CD1c-positive myeloid dendritic cell (primary cell): ENCODE data around the gene ZNF646.

Source experiments
- DNase-seq: peaks from one replicate; pipeline ENCODE4 v3.0.0-alpha.2; 2016; ENCODE audit errors: extremely low spot score

ZNF646 gene

GRCh38 chr16:31073970-31074813 is at the start of gene ZNF646, which contains the start of gene ZNF668:
Gene ZNF646, plus strand, starts transcription at chr16:31074422. Its CDS starts 1,903 bp downstream, at chr16:31076325.
Gene ZNF668, minus strand, starts transcription at chr16:31074240. Its CDS starts 9,781 bp downstream, at chr16:31064459.
- peak; percentile 100 for DNase-seq

DNA sequence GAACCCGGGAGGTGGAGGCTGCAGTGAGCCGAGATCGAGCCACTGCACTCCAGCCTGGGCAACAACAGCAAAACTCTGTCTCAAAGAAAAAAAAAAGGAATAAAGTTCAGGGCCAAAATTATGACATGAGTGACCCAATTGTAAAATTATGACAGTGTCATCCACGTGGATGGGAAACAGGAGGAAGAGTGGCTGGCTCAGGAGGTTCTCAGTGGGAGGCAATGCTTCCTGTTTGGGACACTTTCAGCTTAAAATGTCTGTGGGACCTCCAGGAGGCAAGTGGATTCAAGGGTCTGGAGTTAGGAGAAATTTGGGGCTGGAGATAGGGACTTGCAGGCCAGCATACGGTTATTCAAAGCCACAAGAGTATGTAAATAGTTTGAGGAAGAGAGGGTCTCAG is 48.9 kb upstream of the ZNF646 start:
- DNase-seq, result peak; percentile 85

- no peak for DNase-seq
Observed at GRCh38 chr16:31029272-31029671, 45.0 kb upstream of the ZNF646 start.

GRCh38 chr16:31031276-31031675 is 42.9 kb upstream of the ZNF646 start:
- no peak for DNase-seq

GRCh38 chr16:31032736-31033708 is 41.2 kb upstream of the ZNF646 start, which contains the start of gene STX4:
Gene STX4, plus strand, starts transcription at chr16:31033558. Its CDS starts 248 bp downstream, at chr16:31033806.
- peak; percentile 100 for DNase-seq

GRCh38 chr16:31033709-31034492 is 40.3 kb upstream of the ZNF646 start:
- peak; percentile 91 for DNase-seq

DNA sequence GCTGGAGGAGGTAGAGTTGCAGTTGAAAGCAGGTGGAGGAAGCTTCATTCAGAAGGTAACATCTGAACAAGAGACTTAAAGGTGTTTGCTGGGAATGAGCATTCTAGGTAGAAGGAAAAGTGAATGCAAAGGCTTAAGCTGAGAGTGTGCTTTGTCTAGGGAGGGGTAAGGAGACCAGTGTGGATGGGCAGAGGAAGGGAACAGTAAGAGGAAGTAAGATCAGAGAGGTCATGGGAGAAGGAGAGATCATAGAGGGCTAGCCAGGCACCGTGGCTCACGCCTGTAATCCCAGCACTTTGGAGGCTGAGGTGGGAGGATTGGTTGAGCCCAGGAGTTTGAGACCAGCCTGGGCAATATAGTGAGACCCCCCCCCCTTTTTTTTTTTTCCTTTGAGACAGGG is 37.5 kb upstream of the ZNF646 start:
- peak; percentile 33 for DNase-seq

DNA sequence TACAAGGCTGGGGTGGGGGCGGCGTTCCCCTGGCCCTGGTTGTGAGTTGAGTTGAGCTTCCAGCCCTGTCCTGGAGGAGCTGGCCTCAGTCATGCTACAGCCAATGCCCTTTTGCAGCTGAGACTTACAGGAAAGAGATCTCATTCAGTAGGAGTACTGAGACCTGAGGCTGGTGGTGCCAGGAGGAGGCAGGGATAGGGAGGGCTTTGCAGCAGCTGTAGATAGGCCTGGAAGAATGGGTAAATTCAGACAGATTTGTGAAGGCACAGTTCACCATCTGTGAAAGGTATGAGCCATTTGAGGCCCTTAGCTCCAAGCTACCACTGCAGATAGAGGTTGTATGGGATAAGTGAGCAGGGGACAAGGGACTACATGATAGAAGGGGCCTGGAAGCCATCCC is 35.2 kb upstream of the ZNF646 start:
- no peak for DNase-seq

DNA sequence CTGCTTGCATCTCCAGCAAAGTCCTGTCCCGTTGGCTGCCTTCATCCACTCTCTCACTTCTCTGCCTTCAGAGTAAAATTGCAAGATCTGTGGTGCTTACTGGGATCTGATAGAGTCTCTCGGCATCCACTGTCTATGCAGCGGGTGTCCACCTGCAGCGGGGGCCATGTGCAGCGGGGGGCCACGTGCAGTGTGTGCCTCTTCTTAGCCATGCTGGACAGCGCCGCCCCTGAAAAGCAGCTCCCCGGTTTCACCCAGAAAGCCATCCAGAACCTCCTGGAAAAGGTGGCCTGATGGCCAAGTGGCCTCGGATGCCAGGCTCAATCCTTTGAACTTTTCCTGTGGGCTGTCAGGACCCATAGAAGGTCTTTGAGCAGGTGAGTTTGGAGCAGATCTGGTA is 31.4 kb upstream of the ZNF646 start:
- DNase-seq, result no peak

DNA sequence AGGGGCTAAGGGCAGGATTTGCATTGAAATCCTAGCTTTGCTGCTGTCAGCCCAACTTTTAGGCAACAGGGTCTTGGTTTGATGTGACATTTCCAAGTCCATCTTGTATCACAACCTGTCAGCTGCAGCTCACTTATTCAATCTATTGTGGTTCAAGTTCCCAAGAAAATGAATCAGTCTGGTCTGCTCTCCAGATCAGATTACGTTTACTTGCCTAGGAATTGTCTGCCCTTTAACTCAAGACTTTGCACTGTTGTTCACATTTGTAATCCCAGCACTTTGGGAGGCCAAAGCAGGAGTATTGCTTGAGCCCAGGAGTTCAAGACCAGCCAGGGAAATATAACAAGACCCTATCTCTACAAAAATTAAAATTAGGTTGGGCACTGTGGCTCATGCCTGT is 30.9 kb upstream of the ZNF646 start:
- DNase-seq, result no peak

- DNase-seq, result no peak
Observed at GRCh38 chr16:31043898-31044481, 30.2 kb upstream of the ZNF646 start.

DNA sequence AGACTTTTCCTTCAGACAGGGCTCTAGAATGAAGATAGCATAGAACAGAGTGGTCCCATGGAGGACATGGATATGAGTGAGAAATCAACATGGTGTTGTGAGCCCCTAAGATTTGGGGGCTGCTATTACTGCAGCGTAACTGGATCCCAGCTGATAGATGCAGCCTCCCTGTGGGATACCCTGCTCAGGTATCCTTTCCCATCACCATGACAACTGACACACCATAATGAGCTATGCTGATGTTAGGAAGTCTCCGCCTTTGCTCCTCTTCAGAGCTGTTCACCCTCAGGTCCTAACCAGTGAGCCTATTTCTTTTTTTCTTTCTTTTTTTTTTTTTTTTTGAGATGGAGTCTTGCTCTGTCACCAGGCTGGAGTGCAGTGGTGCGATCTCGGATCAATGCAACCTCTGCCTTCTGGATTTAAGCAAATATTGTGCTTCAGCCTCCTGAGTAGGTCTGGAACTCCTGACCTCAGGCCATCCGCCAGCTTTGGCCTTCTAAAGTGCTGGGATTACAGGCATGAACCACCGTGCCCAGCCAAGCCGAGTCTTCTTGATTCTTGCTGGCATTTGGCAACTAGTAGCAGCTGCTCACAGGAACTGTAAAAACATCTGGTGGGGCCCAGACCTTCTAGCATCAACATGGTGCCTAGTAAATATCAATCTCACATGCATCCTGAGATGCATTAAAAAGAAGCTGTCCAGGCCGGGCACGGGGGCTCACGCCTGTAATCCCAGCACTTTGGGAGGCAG is 23.8 kb upstream of the ZNF646 start:
- DNase-seq, result no peak

DNA sequence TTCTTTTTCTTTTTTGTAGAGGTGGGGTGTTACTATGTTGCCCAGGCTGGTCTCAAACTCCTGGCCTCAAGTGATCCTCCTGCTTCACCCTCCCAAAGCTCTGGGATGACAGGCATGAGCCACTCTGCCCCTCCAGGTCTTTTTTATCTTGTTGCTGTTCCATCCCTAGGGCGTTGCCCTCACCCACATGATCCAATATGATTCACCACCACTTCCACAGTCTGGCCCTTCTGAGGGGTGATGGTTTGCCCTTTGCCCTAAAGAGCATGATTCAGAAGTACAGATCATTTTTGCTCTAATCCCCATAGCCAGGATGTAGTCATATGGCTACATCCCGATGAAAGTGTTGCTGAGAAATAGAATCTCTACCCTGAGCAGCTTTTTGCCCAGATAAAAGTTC is 22.1 kb upstream of the ZNF646 start:
- DNase-seq, result peak; percentile 83

DNA sequence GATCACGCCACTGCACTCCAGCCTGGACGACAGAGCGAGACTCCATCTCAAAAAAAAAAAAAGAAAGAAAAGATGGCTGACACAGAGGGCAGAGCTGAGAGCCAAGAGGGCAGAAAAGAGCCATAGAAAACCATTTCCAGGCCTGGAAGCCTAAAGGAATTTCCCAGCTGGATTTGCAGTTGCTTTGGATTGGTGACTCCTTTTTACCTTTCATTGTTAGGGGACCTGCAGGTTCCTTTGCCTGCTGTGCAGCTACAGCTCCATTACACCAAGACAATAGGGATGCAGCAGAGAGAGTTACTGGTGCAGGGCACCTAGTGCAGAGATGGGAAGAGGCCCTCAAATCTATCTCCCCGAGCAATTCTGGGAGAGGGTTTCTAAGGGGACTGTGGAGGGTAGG is 18.6 kb upstream of the ZNF646 start:
- no peak for DNase-seq

GRCh38 chr16:31061126-31061812 is 13.0 kb upstream of the ZNF646 start:
- DNase-seq, result no peak

GRCh38 chr16:31061813-31062440 is 12.3 kb upstream of the ZNF646 start:
- no peak for DNase-seq

DNA sequence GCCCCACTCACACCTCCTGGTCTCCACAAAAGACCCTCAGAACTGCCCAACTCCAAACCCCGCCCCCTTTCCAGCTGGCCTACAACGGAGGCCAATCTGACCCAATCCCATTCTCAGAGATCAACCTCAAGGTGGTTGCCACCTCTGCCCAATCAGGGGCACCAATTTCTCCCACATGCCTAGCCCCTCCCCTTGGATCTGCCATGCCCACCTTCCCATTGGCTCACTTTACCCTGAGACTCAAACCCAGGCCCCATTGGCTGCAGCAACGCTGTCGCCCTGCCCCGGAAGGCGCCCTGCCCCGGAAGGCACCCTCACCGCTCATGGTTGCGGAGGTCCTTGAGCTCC is 10.8 kb upstream of the ZNF646 start:
- DNase-seq, result no peak

GRCh38 chr16:31063843-31064611 is 10.2 kb upstream of the ZNF646 start:
- DNase-seq, result no peak
